BLaER1 treated with 17β-estradiol and CSF1 and Interleukin-3, amounts not matched to agents 10 nM and 100 nM (cell line): ENCODE measurements around the gene NANOS2.

Experiments used
- H3K27ac ChIP-seq, 11 experiments: shearing (Covaris generic); formaldehyde crosslinking; 2 replicates each; pipeline ENCODE4 v1.8.1; 2022
- H3K27me3 ChIP-seq, 11 experiments: shearing (Covaris generic); formaldehyde crosslinking; 2 replicates each; pipeline ENCODE4 v1.8.1; 2022
- H3K36me3 ChIP-seq, 11 experiments: shearing (Covaris generic); formaldehyde crosslinking; 2 replicates each; pipeline ENCODE4 v1.8.1; 2022
- H3K4me1 ChIP-seq, 10 experiments: shearing (Covaris generic); formaldehyde crosslinking; 2 replicates each; pipeline ENCODE4 v1.8.1; 2022
- H3K4me2 ChIP-seq, 11 experiments: shearing (Covaris generic); formaldehyde crosslinking; 2 replicates each; pipeline ENCODE4 v1.8.1; 2022
- H3K4me3 ChIP-seq, 10 experiments: shearing (Covaris generic); formaldehyde crosslinking; 2 replicates each; pipeline ENCODE4 v1.8.1; 2022
- H3K9ac ChIP-seq, 11 experiments: shearing (Covaris generic); formaldehyde crosslinking; 2 replicates each; pipeline ENCODE4 v1.8.1; 2022
- H3K9me3 ChIP-seq, 11 experiments: shearing (Covaris generic); formaldehyde crosslinking; replicated peaks in 1 of 11; 2 replicates each; pipeline ENCODE4 v1.8.1; 2022
- H4K20me1 ChIP-seq, 11 experiments: shearing (Covaris generic); formaldehyde crosslinking; 2 replicates each; pipeline ENCODE4 v1.8.1; 2022
- Cebpa-rat ChIP-seq, 11 experiments: shearing (Covaris generic); IDR thresholded peaks; 2 replicates each; pipeline ENCODE4 v1.8.1; 2022

NANOS2 gene

DNA sequence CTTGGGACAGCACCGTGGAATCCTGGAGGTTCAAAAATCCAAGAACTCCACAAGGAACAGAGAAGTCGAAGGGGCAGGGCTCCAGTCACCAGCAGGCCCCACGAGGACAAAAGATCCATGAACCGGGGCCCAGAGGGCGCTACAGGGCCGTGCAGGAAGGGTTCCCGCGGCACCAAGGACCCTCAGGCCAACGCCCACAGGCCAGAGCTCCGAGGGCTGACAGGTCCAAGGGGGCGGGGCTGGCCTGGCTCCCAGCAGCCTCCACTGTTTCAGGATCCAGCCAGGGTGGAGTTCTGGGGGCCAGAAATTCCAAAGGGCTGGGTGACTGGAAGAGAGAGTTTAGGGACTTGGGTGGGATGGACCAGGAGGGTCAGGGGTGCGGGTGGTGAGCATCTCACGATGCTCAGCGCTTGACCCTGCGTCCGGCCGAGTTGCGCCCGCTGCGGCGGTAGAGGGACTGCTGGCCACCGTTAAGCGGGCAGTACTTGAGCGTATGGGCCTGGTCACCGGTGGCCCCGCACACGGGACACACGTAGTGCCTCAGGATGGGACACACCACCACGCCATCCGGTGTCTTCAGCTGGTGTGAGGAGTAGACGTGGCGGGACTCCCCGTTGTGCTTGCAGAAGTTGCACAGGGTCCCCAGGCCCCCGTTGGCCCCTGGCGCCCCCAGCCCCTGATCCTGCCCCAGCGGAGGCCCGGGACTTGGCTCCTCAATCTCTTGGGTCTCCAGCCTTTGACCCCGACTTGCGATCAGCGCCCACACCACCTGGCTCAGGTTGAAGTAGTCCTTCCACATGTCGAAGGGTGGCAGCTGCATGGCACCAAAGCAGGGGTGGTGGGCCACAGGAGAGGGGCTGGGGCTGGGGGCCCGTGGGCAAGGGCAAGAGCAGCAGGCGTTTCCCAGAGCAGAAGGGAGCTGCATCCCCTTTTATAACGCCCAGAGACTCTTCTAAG is at the start of gene NANOS2:
NANOS2 (minus strand) TSS at position 905 of the 957 bp plus-strand sequence; CDS start at position 820, 85 bp downstream.
- H3K27me3 ChIP-seq, result no peaks in the 10 kb centered on the region
- H3K27ac ChIP-seq, result no peak within 1 kb of the TSS
- H3K4me3 ChIP-seq, result no peak within 1 kb of the TSS
- peaks cover 0 to 8% (median 0%) of the 10 kb centered on the region in 10 experiments; a peak in 1 of 20 replicates for H3K4me1 ChIP-seq
- H3K9ac ChIP-seq, result no peak within 1 kb of the TSS
- no peaks in the 10 kb centered on the region for H4K20me1 ChIP-seq
- TF ChIP-seq Cebpa-rat (IDR thresholded peaks at IDR 0.05), result no peak
- H3K9me3 ChIP-seq, result peaks cover 0 to 6% (median 0%) of the 10 kb centered on the region in 11 experiments; a peak in 2 of 22 replicates
- H3K4me2 ChIP-seq, result no peak within 1 kb of the TSS
- no peaks in the 10 kb centered on the region for H3K36me3 ChIP-seq

DNA sequence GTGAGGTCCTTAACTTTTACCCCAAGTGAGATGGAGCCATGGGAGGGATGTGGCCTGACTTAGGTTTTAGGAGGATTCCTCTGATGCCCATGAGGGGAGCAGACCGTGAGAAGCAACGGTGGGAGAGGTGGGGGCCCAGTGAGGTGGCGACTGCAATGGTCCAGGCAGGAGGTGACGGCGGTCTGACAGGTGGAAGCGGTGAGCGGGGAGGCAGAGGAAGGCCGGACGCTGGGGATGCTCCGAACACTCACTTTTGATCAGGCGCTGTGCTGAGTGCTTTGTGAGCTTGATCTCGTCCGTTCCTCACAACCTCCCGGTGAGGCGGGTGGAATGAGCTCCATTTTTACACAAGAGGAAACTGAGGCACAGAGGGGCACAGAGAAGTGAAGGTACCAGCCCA is 47.4 kb upstream of the NANOS2 start:
- no peak for TF ChIP-seq Cebpa-rat (IDR thresholded peaks at IDR 0.05)

DNA sequence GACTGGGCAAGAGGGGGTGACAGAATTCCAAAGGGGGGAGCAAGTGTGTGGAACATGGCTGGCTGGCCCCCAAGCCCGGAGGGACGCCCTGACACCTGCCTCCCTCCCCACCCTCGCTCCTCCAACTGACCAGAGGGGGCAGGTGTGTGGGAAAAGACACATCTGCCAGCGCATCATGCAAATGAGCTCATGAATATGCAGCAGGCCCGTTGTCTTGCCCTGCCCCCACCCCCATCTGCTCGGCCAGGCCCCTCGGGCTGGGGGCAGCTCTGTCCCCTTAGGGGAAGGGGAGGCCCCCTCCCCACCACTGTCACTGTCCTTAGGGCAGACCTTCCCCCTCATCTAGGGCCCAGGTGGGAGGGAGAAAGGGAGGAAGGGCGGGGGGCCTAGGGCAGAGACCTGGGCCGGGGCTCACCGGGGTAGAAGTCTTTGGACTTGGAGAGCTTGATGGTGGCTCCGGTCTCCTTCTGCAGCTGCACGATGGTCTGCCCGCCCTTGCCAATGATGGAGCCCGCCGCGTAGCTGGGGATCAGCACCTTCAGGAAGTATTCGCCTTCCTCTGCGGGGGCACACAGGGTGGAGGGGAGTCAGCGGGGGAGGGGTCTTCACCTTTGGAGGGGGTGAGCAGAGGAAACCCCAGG is 46.1 kb upstream of the NANOS2 start:
- H3K9me3 ChIP-seq, result peaks cover 0 to 11% (median 0%) of the 10 kb centered on the region in 11 experiments; a peak in 5 of 22 replicates
- no peak overlapping the region; a peak in 1 of 22 replicates for H3K27ac ChIP-seq
- H4K20me1 ChIP-seq, result no peaks in the 10 kb centered on the region
- TF ChIP-seq Cebpa-rat (IDR thresholded peaks at IDR 0.05), result no peak
- no peaks in the 10 kb centered on the region for H3K36me3 ChIP-seq
- no peaks in the 10 kb centered on the region for H3K27me3 ChIP-seq
- peaks cover 28 to 80% (median 65%) of the 10 kb centered on the region in 10 experiments for H3K4me1 ChIP-seq
- H3K4me3 ChIP-seq, result no peak overlapping the region
- peak overlapping the region in 10 of 11 experiments; percentile 13 to 75 (median 66); a peak in 17 of 22 replicates for H3K4me2 ChIP-seq
- H3K9ac ChIP-seq, result no peak overlapping the region

More for the DNA sequence above, 47.4 kb upstream of the NANOS2 start:
- H3K36me3 ChIP-seq, result no peaks in the 10 kb centered on the region
- H3K4me3 ChIP-seq, result no peak overlapping the region
- peaks cover 17 to 67% (median 53%) of the 10 kb centered on the region in 10 experiments; a peak in 19 of 20 replicates for H3K4me1 ChIP-seq
- no peaks in the 10 kb centered on the region for H4K20me1 ChIP-seq
- no peak overlapping the region for H3K9ac ChIP-seq
- peaks cover 0 to 11% (median 0%) of the 10 kb centered on the region in 11 experiments; a peak in 5 of 22 replicates for H3K9me3 ChIP-seq
- peak overlapping the region in 8 of 11 experiments; percentile 2 to 63 (median 42); a peak in 14 of 22 replicates for H3K4me2 ChIP-seq
- no peaks in the 10 kb centered on the region for H3K27me3 ChIP-seq
- no peak overlapping the region for H3K27ac ChIP-seq

DNA sequence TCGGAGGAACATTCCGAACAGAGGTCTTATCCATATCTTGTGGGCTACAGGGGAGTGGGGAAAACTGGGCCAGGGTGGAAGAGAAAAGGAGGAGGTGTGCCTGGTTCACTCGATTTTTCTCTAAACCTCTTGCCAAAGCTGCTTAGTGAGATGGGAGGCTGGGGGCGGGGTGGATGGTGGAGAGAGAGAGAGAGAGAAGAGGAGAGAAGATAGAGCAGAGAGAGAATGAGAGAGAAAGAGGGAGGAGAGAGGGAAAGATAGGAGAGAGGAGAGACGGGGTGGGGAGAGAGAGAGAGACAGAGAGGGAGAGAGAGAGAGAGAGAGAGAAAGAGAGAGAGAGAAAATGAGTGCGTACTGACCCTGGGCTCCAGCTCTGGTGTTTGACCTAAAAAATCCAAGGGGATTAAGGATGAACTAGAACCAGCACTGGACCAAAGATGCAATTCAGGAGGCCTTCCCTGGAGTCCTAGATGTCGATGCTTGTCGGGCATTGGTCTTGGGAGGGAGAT is 45.0 kb upstream of the NANOS2 start:
- Histone ChIP-seq H3K4me3 (no peak overlapping the region), H3K9me3 (peaks cover 0 to 11% (median 0%) of the 10 kb centered on the region in 11 experiments; a peak in 5 of 22 replicates), H4K20me1 (no peaks in the 10 kb centered on the region), H3K36me3 (no peaks in the 10 kb centered on the region), H3K9ac (no peak overlapping the region), H3K4me1 (peaks cover 36 to 88% (median 76%) of the 10 kb centered on the region in 10 experiments), H3K27ac (no peak overlapping the region), H3K27me3 (no peaks in the 10 kb centered on the region), H3K4me2 (peak overlapping the region in 9 of 11 experiments; percentile 39 to 75 (median 67); a peak in 19 of 22 replicates)
- TF ChIP-seq Cebpa-rat (IDR thresholded peaks at IDR 0.05), result no peak

DNA sequence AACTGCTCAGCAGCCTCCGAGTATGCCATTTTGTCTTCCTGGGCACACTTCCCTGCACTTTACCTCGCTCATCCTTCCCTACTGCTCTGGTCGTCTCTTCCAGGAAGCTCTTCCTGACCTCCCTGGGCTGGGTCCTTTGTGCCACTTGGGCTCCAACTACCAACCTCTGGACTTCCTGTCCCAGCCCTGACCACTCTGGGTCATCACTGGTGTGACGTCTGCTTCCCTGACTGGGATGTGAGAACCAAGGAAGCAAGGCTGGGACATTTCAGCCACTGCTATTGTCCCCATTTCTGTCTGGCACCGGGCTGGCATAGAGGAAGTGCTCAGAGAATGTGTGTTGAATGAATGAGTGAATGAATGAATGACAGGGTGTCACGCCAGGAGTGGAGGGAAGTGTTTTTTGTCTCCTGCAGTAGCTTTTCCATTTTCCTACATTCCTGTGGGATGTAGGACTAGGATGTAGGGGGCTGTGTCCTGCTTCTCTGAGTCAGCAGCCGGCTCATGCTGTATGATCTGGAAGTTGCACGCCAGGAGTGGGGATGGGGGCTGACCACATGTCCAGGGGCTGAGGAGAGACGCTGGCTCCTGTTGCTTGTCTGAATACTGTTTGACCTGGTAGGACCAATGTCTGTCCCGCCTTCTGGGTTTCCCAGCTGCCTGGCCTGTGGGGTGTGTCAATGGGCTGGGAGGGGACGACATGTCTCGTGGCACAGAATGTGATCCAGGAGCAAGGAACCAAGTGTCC is 44.4 kb upstream of the NANOS2 start:
- Histone ChIP-seq H3K9ac (no peak overlapping the region), H3K4me2 (peak overlapping the region in 9 of 11 experiments; percentile 4 to 75 (median 26); a peak in 8 of 22 replicates), H3K9me3 (peaks cover 0 to 11% (median 0%) of the 10 kb centered on the region in 11 experiments; a peak in 5 of 22 replicates), H3K4me3 (no peak overlapping the region), H4K20me1 (no peaks in the 10 kb centered on the region), H3K27ac (no peak overlapping the region), H3K36me3 (no peaks in the 10 kb centered on the region), H3K4me1 (peaks cover 36 to 94% (median 82%) of the 10 kb centered on the region in 10 experiments), H3K27me3 (no peaks in the 10 kb centered on the region)
- no peak for TF ChIP-seq Cebpa-rat (IDR thresholded peaks at IDR 0.05)

DNA sequence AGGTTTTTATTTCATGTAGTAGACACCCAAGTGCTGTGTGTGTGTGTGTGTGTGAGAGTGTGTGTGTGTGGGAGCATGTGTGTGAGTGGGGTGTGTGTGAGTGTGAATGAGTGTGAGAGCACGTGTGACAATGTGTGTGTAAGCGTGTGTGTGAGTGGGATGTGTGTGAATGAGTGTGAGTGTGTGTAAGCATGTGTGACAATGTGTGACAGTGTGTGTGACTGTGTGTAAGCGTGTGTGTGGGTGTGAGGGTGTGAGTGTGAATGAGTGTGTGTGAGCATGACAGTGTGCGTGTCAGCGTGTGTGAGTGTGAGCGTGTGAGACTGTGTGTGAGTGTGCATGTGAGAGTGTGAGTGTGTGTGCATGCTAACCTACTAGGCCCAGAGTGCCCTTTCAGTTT is 43.7 kb upstream of the NANOS2 start:
- Histone ChIP-seq H4K20me1 (no peaks in the 10 kb centered on the region), H3K36me3 (no peaks in the 10 kb centered on the region), H3K4me2 (peak overlapping the region in 8 of 11 experiments; percentile 2 to 69 (median 20); a peak in 5 of 22 replicates), H3K4me1 (peaks cover 42 to 97% (median 86%) of the 10 kb centered on the region in 10 experiments), H3K27me3 (no peaks in the 10 kb centered on the region), H3K9me3 (peaks cover 0 to 9% (median 4%) of the 10 kb centered on the region in 11 experiments; a peak in 9 of 22 replicates), H3K4me3 (no peak overlapping the region), H3K9ac (no peak overlapping the region), H3K27ac (no peak overlapping the region)
- no peak for TF ChIP-seq Cebpa-rat (IDR thresholded peaks at IDR 0.05)

DNA sequence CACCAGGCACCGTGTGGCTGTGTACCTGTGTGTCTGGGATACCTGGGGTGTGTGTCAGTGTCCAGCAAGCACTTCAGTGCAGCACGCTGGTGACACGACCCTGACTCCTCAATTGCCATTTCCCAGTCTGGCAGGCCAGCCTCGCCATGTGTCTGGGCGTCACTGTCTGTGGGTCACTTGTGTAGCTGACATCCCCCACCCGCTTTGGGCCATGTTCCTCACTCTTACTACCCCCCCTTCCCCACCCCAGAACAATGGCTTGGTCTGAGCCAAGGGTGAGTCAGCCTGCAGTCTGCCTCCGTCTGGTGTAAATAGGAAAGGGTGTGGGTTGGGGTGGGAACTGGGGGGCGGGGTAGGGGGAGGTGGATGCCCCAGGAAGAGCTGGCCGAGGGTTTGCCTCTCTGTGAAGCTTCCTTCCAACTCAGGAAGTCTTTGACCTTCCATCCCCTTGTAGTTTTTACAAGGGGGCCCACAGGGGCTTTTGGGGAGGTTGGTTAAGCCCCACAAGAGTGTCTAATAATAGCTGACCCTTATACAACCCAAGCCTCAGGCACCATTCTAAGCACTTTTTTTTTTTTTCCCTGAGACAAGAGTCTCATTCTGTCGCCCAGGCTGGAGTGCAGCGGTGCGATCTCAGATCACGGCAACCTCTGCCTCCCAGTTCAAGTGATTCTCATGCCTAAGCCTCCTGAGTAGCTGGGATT is 41.5 kb upstream of the NANOS2 start:
- Histone ChIP-seq H3K4me3 (0 out of 20 replicates have a peak overlapping the region, but pooled peaks of 1 of the 10 experiments have one; percentile 19), H3K9me3 (peaks cover 0 to 14% (median 8%) of the 10 kb centered on the region in 11 experiments; a peak in 9 of 22 replicates), H3K9ac (peak overlapping the region in 1 of 11 experiments; percentile 34; a peak in 3 of 22 replicates), H3K27ac (peak overlapping the region in 9 of 11 experiments; percentile 10 to 65 (median 51); a peak in 15 of 22 replicates), H3K4me2 (peak overlapping the region; percentile 49 to 76 (median 66)), H3K27me3 (no peaks in the 10 kb centered on the region), H3K4me1 (peaks cover 49 to 83% (median 76%) of the 10 kb centered on the region in 10 experiments), H3K36me3 (no peaks in the 10 kb centered on the region; a peak in 1 of 22 replicates), H4K20me1 (no peaks in the 10 kb centered on the region)
- no peak for TF ChIP-seq Cebpa-rat (IDR thresholded peaks at IDR 0.05)
